Stimulated activated CD4-positive, alpha-beta T cell treated with anti-CD3 and anti-CD28 coated beads, Interleukin-4, amount 100 ng/mL, for 24 hours (primary cell): ENCODE measurements around the gene RABGAP1L.
"Not testable (repeated sequence)": the region's sequence is repeated elsewhere in the genome, so short reads cannot be mapped to it uniquely, and the experiment has no call there.

Source experiments
- DNase-seq: peaks from one replicate; pipeline ENCODE4 v3.0.0-alpha.2; 2020

Gene RABGAP1L

DNA sequence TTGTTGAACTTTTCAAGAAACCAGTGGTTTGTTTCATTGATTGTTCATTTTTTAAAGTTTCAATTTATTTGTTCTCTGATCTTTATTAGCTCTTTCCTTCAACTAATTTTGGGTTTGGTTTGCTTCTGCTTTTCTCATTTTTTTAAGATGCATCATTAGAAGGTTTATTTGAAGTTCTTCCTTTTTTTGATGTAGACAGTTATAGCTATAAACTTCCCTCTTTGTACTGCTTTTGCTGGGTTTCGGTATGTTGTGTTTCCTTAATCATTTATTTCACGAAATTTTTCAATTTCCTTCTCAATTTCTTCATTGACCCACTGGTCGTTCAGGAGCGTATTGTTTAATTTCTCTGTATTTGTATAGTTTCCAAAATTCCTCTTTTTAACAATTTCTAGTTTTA, 155.1 kb downstream of the RABGAP1L start:
- no peak for DNase-seq

DNA sequence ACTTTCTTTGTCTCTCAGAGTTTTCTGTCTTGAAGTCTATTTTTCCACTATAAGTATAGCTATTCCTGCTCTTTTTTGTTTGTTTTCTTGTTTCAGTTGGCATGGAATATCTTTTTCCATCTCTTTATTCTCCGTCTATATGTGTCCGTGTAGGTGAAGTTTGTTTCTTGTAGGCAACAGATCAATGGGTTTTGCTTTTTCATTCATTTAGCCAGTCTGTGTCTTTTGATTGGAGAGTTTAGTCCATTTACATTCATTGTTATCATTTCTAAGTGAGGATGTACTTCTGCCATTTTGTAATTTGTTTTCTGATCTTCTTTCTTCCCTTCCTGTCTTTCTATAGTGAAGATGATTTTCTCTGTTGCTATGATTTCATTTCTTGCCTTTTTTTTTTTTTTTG, 155.9 kb downstream of the RABGAP1L start:
- no peak for DNase-seq

GRCh38 chr1:174320897-174321296, 161.6 kb downstream of the RABGAP1L start:
- DNase-seq, result not testable (repeated sequence)

- DNase-seq, result no peak
Observed at GRCh38 chr1:174322202-174322862, 163.0 kb downstream of the RABGAP1L start.

GRCh38 chr1:174324493-174324892, 165.2 kb downstream of the RABGAP1L start:
- DNase-seq, result no peak

- DNase-seq, result no peak
Observed at GRCh38 chr1:174324939-174325338, 165.6 kb downstream of the RABGAP1L start.

- DNase-seq, result no peak
Observed at GRCh38 chr1:174326278-174326677, 167.0 kb downstream of the RABGAP1L start.

DNA sequence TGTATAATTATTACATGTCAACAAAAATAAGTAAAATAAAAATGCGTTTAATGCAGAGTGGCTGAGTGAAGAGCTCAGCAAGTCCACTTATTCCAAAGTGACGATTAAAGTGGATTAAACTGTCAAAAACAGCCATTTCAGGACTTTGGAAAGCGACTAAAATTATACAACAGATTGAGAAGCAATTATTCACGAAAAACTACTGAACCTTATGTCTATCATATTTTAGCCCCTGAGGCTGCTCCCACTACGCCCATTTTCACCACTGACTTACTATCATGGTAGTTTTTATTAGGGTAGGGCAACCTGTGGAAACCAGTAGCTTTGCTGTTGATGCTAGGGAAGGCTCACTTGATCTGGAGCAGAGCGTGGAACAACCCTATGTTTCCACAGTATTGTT, 174.1 kb downstream of the RABGAP1L start:
- no peak for DNase-seq

DNA sequence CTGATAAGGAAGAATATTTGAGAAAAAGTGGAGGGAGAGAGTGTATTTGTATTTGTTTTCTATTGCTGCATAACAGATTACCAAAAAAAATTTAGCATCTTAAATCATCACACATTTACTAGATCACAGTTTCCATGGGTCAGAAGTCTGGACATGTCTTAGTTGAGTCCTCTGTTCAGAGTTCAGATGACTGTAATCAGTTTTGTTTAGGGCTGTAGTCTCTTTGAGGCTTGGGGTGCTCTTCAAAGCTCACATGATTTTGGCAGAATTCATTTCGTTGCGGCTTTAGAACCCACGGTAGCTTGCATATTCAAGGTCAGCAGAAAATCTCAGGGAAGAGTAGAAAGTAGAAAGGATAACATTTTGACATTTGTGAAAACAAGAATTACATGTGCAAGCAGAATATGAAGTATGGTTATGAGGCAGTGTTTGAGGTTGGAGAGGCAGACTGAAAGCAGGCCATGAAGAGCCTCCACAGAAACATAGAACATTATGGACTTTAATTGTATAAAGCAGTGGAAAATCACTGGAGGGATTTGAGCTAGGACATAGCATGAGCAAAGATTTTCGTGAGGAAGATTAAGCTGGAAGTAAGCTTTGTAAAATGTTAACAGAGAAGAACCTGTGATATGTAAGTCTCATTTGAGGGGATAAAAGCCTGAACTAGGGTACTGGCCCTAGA, 177.8 kb downstream of the RABGAP1L start:
- no peak for DNase-seq

GRCh38 chr1:174340404-174340803, 181.1 kb downstream of the RABGAP1L start:
- not testable (repeated sequence) for DNase-seq

- DNase-seq, result no peak
Observed at GRCh38 chr1:174344162-174344561, 184.8 kb downstream of the RABGAP1L start.

GRCh38 chr1:174352117-174352516, 192.8 kb downstream of the RABGAP1L start:
- no peak for DNase-seq

GRCh38 chr1:174352883-174353608, 193.7 kb downstream of the RABGAP1L start:
- no peak for DNase-seq

GRCh38 chr1:174358344-174358743, 199.0 kb downstream of the RABGAP1L start:
- no peak for DNase-seq

DNA sequence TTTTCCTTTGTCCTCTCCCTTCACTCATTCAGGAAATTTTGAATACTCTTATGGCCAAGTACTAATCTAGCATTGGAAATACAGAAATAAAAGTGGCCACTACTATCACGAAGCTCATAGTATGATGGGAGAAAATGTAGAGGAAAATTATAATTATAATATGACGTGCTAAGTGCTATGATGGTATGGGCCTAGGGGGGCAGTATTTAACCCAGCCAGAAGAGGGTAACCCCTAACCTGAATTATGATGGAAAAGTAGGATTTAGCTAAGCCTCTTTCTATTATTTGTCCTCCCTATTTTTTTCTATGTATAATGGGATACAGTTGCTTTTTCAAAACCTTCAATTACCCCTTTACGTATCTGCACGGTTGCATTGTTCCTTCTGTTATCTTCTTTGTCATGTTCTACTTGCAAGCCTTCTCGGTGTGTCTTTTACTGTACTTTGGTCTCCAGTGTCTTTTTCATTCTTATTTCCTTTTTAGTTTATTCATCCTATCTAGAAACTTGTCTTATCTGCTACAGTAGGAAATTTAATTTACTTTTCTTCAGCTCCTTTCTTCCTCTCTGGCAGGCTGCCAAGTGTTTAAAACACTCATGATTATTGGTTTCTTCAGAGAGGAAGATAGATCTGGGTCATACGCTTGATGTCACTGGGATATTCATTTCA, 199.6 kb downstream of the RABGAP1L start:
- DNase-seq, result no peak

DNA sequence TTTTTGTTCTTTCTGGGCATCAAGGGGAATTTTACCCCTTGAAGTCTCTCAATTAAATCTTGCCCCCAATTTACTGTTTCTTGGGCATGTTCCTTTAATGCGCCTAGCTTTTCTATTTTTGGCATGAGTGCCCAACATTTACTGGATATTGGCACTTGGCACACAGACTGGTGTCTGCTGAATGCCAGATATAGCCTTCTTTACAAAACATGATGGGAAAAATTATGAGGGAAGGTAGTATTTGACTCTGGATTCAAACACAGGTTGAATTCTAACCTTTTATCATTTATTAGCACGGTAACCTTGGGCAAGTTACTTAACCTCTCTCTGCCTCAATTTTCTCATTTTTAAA, 200.1 kb downstream of the RABGAP1L start:
- no peak for DNase-seq

DNA sequence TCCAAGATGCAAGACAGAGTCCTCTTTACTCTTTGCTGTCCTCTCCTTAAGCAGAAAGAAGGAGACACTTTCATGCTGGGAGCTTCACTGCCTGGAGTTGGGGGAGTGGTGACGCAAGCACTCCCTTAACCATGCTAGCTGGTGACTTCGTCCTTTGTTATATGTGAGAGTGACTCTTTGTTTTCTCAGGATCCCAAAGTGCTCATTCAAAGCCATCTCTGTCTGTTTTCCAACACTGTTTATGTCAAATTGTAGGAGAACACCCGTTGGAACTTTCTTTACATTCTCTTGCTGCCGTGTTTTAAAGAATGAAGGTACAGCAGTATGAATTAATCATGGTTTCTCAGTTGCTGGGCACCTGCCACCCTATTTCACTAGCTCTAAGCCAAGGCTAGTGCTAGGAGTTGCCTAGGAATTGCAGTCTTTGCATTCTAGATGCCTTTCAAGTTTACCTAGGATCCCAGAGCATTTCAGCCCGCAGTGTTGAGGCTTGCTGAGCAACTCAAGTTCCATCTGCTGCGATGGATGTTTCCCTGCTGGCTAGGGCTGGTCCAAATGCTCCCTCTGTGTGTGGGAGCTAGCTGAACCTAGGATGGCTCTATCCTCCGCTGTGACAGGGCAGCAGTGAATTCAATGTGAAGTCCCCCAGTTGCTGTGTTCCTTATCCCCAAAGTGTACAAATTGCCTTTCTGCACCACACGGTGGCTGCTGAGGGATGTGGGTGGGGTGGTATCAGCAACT, 205.8 kb downstream of the RABGAP1L start:
- DNase-seq, result no peak

GRCh38 chr1:174366946-174367345, 207.6 kb downstream of the RABGAP1L start:
- DNase-seq, result no peak

GRCh38 chr1:174367892-174368291, 208.6 kb downstream of the RABGAP1L start:
- no peak for DNase-seq

GRCh38 chr1:174376030-174376429, 216.7 kb downstream of the RABGAP1L start:
- no peak for DNase-seq

DNA sequence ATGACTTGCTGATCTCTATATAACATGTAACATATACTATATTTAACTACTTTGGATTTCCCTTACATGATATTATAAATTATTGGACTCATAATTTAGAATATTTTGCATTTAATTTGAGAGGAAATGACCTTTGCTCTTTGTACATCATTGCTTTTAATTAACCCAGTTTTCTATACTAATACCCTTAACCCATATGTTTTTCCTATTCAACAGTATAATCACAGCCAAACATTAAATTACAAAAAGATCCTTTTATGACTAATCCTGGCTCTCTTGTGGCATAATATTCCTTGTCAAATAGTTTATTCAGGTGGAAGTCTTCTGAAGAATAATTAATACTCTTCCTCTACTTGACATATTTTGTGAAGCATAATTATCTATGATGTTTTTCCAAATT, 232.4 kb downstream of the RABGAP1L start:
- DNase-seq, result no peak

- DNase-seq, result no peak
Observed at GRCh38 chr1:174393885-174394284, 234.6 kb downstream of the RABGAP1L start.

DNA sequence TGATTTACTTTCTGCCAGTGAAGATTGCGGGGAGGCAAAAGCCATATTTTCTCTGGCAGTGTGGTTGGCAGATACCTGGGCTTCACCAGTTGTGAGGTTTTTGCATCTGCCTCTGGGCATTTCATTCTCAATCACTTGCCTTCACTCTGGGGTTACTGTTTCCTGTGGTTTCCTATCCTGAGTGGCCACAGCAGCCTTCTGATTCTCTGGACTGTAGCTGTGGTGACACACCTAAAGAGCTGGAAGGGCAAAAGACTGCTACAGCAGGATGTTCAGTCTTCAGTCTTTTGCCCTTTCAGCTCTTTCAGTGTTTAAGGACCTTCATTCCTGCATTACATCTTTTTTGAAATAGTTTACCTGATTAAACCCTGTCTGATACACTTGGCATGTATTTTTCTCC, 237.9 kb downstream of the RABGAP1L start:
- no peak for DNase-seq
